ENCODE measurements around the gene ZFR2.

The ZFR2 gene

DNA sequence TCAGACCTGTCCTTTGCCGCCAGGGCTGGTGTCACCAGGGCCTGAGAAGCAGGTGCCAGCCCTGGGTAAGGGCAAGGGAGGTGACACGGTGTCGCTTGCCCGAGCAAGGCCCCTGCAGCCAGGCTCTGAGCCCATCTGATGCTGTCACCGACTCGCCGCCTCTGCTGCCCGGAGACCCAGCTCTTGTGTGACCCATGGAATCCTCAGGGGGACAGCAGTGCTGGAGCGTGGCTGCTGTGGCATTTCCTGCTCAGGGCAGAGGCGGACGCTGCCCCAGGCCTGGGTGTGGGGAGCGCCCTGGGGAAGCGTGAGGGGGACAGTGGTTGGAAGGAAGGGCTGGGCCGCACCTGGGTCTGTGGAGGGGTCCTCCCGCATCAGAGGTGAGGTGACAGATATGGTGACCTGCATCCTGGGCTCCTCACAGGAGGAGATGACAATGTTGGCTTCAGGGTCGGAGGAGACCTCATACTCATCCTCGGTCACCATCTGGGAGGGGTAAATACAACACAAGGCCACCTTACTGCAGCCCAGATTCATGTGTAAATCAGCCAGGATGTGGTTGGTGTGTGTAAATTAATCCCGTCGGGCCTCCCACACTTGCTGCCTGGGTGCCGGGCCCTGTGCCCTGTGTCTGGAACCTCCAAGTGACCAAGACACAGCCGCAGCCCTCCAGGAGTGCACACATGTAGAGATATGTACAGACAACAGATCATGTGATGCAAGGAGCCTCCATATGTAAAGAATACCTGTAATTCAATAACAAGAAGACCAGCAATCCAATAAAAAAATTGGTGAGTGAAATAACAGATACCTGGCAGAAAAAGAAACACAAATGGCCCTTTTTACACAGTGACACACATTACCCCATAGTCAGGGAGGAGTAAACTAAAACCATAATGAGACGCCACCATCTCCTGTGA, 55.1 kb downstream of the ZFR2 start:
- no peak for DNase-seq

DNA sequence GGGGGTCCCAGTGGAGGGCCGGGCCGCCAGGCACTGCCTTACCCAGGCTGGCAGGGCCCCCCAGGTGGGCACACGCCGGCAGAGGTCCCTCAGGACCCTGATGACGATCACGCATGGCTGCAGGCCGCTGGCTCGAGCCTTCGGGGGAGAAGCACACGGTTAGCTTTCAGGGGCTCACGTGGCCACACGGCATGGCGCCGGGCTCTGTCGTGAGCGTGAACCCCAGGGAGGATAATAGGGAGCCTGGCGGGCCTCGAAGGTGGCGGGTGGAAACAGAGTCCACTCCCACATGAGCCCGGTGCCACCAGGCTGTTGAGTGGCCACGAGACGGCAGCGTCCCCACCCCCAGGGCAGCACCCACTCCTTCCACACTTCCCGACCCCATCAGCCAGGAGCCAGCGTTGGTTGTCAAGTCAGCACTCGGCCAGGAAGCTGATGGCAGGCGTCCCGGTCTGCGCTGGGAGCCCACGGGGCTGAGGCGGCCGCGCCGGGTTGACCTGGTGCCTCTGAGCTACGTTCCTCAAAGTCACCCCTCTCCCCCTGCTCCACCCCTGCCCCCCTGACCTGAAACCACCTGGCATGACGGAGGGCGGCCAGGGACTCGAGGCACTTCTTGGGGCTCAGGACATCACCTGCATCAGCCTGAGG, 58.0 kb downstream of the ZFR2 start:
- no peak for DNase-seq

DNA sequence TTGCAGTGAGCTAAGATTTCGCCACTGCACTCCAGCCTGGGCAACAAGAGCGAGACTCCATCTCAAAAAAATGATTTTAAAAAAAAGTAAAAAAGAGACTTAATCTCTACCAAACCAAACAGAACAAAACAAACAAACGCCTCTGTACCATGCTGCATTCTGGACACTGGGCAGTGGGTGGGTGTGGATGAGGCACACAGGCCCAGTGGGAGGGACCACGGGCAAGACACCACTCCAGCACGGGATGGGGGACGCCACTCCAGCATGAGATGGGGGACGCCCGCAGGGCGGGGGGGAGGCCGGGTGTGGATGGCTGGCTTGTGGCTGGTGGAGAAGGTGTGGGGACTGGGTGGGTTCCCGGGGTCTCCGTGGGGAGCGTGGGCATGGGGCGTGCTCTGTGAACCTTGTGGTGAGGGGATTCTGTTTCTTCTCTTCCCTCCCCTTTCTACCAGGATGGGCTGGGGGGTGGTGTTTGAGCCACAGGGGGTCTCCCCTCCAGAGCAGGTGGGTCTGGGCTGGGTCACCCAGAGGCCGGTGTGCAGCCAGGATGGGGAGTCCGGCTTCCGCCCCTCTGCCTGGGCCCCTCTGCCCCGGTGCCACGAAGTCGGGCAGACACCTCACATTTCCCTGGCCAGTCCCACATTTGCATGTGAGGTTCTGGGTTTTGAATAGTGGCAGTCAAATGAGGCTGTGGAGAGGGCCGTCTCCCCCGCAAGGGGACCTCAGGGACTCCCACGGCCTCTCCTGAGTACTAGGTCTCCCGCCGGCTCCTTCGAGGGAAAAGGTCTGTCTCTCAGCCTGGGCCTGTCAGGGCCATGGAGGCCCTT, 58.7 kb downstream of the ZFR2 start:
- no peak for DNase-seq

DNA sequence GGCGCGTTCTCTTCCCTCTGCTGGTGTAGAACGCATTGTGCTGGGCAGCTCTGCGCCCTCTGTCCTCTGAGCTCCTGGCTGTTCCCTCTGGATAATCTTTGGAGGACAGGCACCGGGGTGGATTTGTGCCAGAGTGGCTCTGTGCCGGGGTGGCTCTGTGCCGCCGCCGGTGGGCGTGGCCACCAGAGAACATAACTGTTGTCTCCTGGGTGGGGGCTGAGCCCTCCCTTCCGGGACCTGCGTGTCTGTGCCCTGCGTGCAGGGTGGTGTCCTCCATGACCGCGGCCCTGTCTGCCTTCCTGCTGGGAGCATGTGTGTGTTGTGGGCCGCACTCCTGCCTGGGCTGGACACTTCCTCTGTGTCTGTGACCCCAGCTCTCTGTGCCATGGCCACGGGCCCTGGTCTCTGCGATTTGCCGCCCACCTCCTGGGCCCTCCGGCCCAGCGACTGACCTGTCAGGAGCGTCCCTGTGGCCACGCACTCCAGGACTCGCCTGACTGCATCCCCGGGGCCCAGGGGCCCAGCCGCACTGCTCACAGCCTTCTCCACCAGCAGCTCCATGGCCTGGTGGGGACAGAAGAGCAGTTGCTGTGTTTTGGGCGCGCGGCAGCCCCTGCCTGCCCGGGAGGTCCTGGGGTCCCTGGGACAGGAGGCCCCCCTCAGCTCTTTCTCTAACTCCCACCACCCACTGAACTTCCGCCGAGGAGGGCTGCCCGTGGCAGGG, 60.3 kb downstream of the ZFR2 start:
- DNase-seq = no peak

DNA sequence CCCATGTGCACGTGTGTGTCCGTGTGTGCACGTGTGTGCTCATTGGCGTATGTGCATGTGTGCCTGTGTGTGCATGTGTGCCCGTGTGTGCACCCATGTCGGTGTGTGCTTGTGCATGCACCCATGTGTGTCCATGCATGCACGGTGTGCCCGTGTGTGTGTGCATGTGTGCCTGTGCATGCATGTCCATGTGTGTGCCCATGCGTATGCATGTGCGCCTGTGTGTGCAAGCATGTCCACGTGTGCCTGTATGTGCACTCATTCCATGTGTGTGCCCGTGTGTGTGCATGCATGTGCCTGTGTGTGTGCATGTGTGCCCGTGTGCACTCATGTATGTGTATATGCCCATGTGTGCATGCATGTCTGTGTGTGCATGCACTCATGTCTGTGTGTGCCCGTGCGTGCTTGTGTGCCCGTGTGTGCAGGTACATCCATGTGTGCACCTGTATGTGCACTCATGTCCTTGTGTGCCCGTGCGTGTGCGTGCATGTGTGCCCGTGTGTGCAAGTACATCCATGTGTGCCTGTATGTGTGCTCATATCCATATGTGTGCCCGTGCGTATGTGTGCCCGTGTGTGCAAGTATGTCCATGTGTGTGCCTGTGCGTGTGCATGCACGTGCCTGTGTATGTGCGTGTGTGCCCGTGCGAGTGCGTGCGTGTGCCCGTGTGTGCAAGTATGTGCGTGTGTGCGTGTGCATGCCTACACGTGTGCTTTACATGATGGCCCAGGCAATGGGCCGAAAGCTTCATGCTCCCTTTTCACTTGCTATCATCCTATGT, 61.1 kb downstream of the ZFR2 start:
- no peak for DNase-seq

DNA sequence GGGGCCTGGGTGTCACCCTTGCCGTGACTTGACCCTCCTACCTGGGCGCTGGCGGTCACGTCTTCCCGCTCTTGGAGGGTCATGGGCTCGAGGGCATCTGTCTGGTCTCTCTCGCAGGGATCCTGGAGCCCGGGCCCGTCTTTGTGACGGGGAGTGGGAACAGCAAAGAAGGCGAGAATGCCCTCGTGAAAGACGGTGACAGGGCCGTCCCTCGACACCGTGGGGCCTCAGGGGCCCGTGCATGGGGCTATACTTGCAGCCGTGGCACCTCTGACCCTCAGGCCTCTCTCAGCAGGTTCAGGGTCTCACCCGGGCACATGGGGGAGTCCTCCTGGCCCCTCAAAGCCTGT, 61.7 kb downstream of the ZFR2 start:
- no peak for DNase-seq

DNA sequence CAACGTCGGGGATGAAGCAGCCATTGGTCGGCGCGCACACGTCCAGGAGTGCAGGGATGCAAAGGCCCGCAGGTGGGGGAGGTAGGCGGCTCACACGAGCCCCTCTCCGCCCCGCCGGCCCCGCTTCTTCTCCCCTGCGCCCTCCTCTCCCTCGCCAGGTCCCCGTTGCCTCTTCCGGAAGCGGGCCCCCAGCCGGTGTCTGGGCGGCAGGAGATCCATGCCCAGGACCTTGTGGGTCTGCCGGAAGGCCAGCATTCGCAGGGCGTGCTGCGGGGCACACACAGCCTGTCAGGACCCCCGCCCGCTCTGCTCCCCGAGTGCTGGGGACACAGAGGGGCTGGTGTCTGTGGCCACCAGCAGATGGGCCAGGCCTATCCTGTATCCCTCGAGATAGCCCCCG, 63.0 kb downstream of the ZFR2 start:
- DNase-seq = no peak

DNA sequence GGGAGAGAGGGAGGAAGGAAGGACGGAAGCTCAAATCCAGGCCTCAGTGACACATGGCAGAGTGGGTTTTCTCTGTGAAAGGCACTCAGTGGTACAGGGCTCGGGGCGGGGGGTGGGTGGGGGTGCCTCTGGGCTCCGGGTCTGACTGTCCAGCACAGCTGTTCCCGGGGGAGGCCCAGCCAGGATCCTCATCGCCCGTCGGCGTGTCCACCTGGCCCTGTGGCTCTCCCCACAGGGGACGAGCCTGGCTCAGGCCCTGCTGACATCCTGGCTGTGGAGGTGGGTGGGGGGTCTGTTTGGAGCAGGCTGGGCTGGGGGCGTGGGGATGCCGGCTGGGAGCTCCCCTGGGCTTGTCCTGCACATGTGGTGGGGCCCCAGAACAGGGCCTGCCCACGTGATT, 64.4 kb downstream of the ZFR2 start:
- DNase-seq = no peak

DNA sequence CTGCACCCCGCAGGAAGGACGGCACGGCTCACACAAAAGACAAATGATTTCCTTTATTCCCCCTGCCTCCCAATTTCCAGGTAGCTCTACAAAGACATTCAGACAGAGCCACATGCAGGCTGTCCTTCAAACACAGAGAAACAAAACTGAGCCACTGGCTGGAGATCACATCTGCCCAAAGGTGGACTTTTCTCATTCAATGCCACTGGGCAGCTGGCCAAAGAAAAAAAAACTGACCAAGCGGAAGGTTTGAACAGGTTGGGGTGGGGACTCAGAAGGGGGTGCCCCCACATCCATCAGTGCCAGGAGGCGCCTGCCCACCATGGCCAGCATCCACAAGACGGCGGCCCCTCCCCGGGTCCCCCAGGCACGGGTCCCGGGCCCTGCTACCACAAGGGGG, 64.9 kb downstream of the ZFR2 start:
- DNase-seq = no peak

DNA sequence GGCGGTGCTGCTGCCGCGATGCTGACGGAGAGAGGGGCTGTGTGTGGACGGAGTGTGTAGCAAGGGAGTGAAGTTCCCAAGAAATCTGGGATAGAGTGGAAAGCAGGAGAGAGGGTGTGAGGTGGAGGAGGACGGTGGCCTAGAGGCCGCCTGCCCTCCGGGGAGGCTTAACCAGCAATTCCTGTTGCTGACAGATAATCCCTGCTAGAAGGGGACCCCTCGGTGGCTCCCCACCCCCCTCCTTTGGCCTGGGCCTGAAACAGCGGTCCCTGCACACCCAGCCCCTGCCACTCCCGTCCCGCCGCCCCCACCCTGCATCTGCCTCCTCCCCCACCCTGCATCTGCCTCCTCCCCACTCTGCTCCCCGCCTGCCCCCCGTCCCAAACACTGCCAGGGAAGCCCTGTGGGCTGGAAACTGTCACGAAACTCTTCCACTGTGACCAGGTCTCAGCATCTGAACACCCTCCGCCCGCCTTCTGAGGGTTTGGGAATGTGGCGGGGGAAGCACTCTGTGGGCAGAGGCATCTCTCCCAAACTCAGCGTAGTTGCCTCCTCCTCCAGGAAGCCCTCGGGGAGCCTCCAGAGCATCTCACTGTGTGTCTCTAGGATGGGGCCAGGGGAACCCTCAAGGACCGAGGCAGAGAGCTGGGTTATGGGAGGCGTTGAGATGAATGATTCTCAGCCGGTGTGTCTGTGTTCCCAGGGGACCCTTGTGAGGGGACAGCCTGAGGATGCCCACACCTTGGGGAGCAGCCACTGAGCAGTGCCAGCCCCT, 65.5 kb downstream of the ZFR2 start:
- DNase-seq = no peak

DNA sequence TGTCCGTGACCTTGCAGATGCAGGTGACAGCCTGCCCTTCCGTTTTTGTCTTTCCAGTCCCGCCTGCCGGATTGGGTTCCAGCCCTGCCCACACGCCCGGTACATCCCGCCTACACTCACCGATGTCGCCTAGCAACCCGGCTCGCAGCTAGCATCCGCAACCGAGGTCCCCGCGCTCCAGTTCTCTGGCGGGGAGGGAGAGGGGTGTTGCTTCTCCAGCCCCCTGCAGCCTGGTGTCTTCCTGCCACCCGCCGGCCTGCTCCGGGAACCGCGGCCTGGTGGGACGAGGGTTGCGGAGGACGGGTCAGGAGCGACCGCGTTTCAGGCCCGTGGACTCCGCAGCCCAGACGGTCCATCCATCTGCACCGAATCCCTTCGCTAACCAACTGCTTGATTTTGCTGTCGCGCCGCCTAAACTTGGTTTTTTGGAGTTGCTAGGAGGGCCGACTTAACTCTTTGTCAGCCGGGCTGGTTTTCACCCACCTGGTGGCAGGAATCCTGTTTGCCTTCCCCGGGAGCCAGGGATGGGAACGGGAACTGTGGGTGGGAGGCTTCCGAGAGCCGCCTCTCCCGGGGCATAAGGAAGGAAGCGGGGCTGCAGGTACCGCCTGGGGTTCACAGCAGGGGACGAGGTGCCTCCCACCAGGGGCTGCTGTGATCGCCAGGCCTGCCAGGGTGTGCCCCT, 67.3 kb downstream of the ZFR2 start:
- DNase-seq = peak; percentile 62

DNA sequence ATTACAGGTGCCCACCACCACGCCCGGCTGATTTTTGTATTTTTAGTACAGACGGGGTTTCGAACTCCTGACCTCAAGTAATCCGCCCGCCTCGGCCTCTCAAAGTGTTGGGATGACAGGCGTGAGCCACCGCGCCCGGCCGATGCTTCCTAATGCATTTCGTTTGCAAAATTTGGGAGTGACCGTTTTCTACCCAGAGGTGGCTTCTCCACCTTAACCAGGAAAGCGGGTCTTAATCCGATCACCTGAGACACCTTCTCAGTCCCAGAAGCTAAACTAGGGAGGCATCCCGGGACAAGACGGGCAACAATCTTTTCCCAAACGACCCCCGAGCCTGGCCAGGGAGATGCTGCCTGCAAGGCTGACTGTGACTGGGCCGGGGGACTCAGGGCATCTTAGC, 67.8 kb downstream of the ZFR2 start:
- DNase-seq = no peak

DNA sequence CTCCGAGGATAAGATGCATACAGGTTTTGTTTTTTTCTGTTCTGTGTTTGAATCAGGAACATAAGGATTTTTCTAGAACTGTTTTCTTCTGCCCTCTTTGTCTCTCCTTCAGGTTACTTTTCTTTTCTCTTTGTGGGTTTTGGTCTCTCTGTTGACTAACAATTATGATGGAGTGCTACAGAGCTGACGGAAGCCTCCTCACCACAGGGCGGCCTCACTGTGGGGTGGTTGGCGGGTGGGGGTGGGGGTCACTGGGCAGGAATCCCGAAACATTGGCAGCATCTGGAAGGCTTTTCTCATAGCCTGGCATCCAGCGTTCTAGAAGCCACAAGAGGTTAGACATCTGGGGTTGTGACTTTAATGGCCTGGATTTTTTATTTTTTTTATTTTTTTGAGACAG, 70.7 kb downstream of the ZFR2 start:
- no peak for DNase-seq

DNA sequence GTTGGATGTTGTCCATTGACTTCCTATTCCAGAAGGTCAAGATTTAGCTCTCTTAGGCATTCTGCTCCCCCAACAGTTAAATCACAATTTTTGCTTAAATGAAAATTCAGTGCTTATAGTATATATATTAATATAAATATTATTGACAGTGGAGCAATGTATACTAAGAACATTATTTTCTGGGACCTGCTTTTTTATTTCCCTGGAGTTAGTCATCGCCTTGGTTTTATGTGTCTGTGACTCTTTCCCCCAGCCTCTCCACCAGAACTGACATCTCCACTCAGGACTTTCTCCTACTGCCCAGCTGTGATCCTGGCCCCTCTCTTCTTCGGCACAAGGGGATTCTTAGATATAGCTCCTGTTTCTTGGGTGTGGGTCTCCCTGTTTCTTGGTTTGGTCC, 72.5 kb downstream of the ZFR2 start:
- DNase-seq = no peak

DNA sequence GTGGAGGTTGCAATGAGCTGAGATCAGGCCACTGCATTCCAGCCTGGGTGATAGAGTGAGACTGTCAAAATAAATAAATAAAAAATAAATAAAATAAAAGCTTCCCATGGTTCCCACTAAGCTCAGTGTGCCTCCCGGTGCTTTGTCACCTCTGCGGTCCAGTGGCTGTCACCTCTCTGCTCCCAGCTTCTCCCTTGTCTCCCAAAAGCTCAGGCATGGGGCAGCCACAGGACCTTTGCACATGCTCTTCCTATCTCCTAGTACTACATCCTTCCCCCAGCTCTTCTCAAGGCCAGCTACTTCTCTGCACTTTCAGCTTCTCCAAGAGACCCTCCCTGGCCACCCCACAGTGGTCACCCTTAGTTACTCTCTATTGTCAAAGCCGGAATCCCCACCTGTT, 75.0 kb downstream of the ZFR2 start:
- no peak for DNase-seq

DNA sequence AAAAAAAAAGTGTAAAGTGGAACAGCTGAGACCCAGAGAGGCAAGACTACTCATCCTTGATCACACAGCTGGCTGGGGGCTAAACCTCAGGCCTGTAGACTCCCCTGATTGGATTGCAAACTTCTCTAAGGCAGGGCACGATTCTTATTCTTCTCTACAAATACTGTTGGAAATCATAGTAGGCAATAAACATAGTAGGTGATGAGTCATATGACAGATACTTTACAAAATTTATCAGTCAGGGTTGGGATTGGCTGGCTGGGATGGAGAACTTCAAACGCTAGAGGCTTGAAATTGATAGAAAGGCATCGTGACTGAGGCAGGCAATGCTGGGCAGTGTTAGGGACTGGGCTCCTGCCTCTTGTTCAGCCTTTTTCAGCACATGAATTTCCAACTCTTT, 76.7 kb downstream of the ZFR2 start:
- no peak for DNase-seq

DNA sequence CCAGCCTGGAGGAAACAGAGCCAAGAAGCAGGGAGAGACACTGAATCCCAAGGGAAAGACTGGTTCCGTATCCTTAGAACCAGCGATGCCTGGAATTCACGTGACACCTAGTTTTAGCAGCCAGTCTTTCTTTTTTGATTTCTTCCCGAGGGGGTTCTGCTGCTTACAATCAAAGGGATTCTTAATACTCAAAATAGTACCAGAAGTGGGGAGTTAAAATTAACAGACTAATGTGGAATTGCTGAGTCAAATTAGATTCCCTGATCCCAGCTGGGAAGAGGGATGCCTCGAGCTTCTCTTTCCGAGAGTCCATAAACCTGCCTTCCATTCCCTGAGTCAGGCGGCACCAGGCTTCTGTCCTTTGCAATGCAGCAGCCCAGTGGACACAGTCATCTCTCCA, 77.9 kb downstream of the ZFR2 start:
- DNase-seq = no peak

DNA sequence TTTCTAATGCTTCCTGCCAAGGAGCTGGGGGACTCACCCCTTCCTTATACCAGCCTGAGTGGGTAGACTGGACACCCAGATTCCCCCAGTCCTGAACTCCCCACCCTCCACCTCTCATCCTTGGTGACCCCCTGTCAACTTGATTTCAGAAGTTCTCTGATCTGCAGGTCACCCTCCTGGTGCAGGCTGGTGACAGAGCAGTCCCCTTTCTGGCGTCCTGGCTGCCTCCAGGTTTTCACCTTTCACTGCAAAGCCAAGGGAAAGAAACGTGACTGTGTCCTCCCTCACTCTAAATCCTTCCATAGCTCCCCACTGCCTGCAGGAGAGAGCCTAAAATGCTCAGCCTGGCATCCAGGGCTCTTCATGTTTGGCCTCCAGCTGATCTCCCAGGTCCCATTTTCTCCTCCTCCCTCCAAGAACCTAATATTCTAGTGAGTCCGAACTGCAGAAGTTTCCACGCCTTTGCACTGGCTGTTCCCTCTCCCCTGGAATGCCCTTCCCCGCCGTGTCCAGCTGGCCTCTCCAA, 78.6 kb downstream of the ZFR2 start:
- no peak for DNase-seq

DNA sequence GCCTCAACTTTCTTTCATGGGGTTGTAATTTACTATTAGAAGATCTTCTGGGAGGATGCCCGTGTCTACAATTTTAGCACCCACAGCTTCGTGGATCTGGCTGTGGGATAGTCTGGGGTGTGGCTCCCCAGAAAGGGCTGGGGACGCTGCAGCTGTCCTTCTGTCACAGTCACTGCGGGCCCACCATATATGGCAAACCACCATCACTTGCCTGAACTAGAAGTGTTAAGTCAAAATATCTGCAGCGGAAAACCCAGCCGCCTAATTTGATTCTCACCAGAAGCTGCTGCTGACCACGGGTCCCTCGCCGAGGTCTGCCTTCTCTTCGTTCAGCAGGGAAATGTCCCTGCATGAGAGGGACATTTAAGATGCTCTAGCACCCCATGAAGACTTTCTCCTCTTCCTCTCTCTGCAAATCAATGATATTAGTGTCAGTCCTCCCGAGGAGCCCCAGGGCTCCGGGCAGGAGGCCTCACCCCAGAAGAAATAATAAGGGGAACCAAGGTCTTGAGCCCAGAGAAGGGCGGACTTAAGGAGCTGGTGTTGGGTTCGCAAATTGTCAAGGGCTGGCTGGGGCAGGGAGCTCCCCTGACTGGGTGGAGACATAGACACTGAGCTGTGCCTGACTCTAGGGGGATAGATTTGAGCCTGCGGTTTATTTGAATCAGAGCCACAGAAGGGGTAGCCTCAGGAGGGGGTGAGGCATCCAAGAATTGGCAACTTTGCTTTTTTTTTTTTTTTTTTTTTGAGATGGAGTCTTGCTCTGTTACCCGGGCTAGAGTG, 79.7 kb downstream of the ZFR2 start:
- no peak for DNase-seq
